GM12892 (cell line): ENCODE measurements around the gene GPR107.

Experiments used
- DNase-seq: peaks from one replicate; pipeline ENCODE4 v3.0.0; 2011; ENCODE audit not compliant: insufficient read length
- FAIRE-seq: peaks from 2 replicates; lab custom pipeline; 2011; peaks lifted over from hg19 to GRCh38; lab: Jason Lieb, UNC
- POLR2A ChIP-seq: IDR thresholded peaks from 2 replicates; pipeline ENCODE4 v1.6.1; 2011; ENCODE audit warnings: low read depth, low read length, control low read depth
- POLR2AphosphoS5 ChIP-seq: IDR thresholded peaks from 2 replicates; pipeline ENCODE4 v1.6.1; 2011; ENCODE audit warnings: low read depth, low read length, control low read depth
- TAF1 ChIP-seq: IDR thresholded peaks from 2 replicates; pipeline ENCODE4 v1.6.1; 2011; ENCODE audit warnings: low read depth, mild to moderate bottlenecking, control low read depth, low read length, borderline replicate concordance

The GPR107 gene

DNA sequence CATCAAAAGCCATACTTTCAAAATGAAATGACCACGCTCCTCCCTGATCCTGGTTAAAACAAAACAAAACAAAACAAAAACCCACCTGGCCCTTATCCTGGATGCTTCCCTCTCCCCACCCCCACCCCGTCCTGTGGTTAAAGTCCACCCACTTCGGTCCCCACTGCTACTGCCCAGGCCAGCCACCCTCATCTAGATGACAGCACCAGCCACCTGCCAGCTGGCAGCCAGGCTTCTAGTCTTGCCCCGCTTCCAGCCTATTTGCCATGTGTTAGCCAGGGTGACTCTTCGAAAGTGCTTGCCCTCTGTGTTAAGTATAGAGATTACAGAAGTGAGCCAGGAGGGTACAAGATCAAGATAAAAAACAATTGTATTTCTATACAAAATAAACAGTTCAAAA is 91.0 kb downstream of the GPR107 start:
- no peak for DNase-seq
- TF ChIP-seq TAF1 (no peak), POLR2AphosphoS5 (no peak), POLR2A (no peak)
- FAIRE-seq: no peak

DNA sequence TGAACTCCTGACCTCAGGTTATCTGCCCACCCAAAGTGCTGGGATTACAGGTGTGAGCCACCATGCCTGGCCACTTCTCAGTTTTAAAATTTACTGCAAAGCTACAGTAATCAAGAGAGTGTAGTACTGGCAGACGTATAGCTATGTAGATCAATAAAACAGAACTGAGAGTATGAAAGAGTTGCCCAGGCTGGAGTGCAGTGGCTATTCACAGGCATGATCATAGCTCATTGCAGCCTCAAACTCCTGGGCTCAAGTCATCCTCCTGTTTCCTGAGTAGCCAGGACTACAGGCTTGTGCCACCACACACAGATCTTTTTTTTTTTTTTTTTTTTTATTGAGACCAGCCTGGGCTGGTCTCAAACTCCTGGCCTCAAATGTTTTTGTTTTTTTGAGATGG is 92.0 kb downstream of the GPR107 start:
- no peak for FAIRE-seq
- TF ChIP-seq POLR2A (no peak), TAF1 (no peak), POLR2AphosphoS5 (no peak)
- no peak for DNase-seq

DNA sequence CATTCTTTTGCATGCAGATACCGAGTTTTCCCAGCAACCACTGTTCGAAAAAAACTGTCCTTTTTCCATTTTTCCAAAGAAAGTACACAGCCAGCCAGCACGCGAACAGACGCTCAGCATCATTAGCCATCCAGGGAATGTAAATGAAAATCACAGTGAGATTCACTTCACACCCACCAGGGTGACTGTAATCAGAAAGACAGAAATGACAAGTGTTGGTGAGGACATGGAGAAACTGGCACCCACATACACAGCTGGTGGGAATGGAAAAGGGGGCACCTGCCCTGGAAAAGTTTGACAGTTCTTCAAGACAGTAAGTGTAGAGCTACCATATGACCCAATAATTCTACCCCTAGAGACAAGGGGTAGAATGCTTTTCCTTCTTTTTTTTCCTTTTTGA is 93.5 kb downstream of the GPR107 start:
- TF ChIP-seq POLR2A (no peak), POLR2AphosphoS5 (no peak), TAF1 (no peak)
- no peak for FAIRE-seq
- DNase-seq: no peak

DNA sequence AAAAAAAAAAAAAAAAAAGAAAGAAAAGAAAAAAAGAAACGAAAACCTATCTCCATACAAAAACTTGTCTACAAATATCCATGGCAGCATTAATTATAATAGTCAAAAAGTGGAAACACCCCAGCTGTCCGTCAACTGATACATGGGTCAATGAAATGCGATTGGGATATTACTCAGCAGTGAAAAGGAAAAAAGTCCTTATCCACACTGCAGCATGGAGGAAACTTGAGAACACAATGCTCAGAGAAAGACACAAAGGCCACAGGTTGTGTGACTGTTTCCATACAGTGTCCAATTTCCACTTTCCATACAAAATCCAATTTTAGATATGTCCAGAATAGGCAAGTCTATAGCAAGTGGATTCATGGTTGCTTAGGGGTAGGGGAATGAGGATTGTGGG is 94.2 kb downstream of the GPR107 start:
- TF ChIP-seq POLR2AphosphoS5 (no peak), TAF1 (no peak), POLR2A (no peak)
- no peak for DNase-seq
- FAIRE-seq: no peak

DNA sequence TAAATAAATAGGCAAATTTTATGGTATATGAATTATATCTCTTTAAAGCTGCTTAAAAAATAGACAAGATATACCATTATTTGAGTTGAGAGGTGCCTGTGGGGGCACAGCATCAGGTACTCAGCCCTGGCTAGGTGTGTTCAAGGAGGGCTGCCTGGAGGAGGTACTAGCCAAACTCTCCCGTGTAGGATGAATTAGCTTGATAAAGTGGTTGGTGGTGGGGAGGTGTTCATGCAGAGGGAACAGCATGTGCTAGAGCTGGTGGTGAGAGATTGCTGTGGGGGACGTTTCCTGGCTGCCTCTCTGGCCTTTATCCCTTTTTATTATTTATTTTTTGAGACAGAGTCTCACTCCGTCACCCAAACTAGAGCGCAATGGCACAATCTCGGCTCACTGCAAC is 95.3 kb downstream of the GPR107 start:
- no peak for FAIRE-seq
- TF ChIP-seq TAF1 (no peak), POLR2A (no peak), POLR2AphosphoS5 (no peak)
- no peak for DNase-seq

DNA sequence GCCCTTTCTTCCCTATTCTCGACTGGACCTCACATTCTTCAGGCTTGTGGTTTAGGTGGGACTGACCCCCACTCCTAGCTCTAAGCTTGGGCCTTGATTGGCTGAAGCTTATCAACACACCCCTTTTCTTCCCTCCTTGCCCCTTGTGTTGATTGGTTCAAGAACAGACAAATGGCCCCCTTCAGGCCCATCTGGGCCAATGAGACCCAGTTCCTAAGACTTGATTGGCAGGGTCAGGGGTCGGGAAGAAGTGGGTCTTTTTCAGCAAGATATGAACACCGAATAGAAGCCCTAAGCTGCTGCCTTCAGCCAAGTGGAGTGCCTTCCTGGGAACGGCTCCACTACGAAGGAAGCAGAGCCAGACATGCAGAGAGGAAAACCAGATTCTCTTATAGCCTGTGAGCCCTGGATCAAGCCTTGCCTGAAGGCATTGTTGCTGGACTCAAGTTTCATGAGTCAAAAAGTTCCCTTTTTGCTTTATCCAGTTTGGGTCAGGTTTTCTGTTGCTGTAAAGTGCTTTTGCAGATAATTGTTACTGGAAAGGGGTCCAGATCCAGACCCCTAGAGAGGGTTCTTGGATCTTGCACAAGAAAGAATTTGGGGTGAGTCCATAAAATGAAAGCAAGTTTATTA is 96.1 kb downstream of the GPR107 start:
- FAIRE-seq (no peak), DNase-seq (no peak)
- TF ChIP-seq POLR2A (no peak), POLR2AphosphoS5 (no peak), TAF1 (no peak)

DNA sequence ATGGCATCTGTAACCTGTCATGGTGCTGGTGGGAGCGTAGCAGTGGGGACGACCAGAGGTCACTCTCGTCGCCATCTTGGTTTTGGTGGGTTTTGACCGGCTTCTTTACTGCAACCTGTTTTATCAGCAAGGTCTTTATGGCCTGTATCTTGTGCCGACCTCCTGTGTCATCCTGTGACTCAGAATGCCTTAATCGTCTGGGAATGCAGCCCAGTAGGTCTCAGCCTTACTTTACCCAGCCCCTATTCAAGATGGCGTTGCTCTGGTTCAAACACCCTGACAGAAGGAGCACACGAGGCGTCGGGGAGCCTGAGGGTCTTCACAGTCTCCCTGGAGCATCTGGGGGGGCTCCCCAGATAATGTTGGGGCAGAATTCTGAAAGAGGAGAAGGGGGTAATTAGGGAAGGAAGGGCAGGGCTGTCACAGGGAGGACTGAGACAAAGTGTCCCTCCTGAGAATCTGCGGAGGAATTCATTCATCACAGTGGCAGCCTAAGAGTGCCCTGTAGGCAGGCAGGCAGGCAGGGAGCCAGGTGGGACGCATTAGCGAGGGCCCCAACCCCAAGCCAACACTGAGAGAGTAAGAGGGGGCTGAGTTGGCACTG is 97.2 kb downstream of the GPR107 start:
- TF ChIP-seq TAF1 (no peak), POLR2A (no peak), POLR2AphosphoS5 (no peak)
- DNase-seq: no peak
- no peak for FAIRE-seq

DNA sequence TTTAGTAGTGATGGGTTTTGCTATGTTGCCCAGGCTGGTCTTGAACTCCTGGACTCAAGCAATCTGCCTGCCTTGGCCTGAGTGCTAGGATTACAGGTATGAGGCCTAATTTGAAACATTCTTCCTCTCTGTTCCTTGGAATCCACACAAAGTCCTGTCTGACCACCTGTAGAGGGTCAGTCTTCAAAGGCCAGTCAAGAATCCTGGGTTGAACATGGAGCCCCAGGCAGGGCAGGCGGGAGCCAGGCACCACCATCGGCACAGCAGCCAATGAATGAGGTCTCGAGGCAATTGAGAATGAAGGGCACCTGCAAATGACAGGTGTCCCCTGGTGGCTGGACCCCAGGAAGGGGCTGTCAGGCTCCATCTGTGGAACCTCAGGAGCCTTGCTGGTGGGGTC is 101.1 kb downstream of the GPR107 start:
- FAIRE-seq (no peak), DNase-seq (no peak)
- TF ChIP-seq POLR2A (no peak), TAF1 (no peak), POLR2AphosphoS5 (no peak)

DNA sequence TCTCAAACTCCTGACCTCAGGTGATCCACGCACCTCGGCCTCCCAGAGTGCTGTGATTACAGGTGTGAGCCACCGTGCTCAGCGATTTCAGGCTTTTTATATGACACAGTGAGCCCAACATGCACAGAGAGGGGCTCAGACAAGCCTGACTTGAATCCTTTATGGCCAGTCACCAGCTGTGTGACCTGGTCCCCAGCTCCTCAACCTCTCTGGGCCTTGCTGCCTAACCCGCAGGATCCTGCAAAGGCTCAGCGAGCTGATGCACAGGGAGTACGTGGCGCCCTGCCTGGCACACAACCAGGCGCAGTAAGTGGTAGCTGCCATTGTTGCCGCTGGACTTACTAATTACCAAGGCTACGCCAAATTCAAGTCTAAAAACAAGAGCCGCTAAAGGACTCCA is 101.9 kb downstream of the GPR107 start:
- no peak for FAIRE-seq
- DNase-seq: no peak
- TF ChIP-seq TAF1 (no peak), POLR2AphosphoS5 (no peak), POLR2A (no peak)

DNA sequence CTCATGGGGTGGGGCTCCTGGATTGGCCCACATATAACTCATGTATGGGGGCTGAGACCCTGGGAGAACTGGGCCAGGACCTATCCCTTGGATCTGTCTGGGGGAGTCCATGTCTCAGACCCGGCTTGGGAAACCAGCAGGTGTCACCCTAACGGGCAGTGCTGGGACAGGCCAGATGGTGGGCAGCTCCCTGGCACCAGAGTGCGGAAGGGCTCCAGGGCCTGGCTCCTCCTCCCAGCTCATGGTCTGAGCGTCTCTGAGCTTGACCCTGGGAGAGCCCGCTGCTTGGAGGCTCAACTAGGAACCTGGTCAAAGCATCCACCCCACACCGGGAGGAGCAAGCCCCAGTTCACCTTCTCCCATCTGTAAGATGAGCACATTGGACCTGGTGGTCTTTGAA is 103.0 kb downstream of the GPR107 start:
- DNase-seq (no peak), FAIRE-seq (no peak)
- TF ChIP-seq TAF1 (no peak), POLR2A (no peak), POLR2AphosphoS5 (no peak)

DNA sequence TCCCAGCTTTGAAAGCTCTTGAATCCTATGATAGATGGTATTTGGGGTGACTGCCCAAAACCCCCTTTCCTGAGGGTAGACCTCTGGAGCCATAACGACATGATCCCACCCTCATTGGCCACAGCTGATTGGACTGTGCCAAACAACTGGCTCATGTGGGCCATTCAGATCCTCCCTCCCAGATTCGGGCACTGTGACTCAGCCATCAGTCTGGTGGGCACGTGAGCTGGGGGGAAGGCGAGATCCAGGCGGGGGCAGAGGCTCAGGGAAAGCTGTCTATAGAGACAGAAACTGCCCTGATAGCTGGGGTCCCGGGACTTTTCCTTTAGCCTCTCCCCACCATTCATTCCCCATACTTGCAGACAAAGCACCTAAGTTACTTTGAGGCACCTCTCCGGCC is 103.4 kb downstream of the GPR107 start:
- no peak for FAIRE-seq
- DNase-seq: no peak
- TF ChIP-seq POLR2AphosphoS5: no peak

DNA sequence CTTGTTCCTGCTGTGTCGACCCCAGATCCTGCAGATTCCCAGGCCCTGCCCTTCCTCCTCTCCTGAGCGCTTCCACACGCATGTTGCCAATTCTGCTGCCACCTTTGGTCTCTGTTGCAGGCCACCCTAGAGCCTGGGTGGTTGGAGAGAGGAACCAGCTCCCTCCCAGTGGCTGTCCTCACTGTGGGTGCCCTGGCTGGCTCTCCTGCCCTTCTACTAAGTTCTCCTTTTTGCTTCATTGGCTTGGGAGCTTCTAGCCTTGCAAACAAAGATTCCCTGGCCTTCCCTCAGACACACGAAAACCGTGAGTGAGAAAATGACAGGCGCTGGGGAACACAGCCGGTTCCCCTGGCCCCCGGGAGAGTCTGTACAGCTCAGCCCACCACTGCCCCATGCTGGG is 104.3 kb downstream of the GPR107 start:
- FAIRE-seq (no peak), DNase-seq (no peak)
- no peak for TF ChIP-seq TAF1
- no peak for TF ChIP-seq POLR2A
- TF ChIP-seq POLR2AphosphoS5: no peak

DNA sequence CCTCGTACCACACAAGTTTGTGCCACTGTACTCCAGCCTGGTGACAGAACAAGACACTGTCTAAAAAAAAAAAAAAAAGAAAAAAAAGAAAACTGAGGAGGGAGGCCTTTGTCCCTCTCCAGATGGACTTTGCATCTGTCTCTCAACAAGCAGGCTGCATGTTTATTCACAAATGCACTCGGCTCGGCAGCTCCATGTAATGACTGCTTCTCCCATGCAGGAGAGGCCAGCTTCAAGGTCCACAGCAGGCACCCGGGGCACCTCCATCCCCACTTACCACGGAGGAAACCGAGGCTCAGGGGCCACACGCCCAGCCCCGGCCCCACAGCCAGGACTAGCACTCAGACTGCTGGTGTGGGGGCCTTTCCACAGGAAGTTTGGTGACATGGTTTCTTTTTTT is 105.4 kb downstream of the GPR107 start:
- TF ChIP-seq POLR2AphosphoS5: no peak
- TF ChIP-seq TAF1: no peak
- no peak for TF ChIP-seq POLR2A
- FAIRE-seq: no peak
- DNase-seq: no peak
